ENCODE data around the gene CCNDBP1. TPM values are rescaled to one million over a fixed set of nuclear protein-coding genes. Genes with fewer than 3 reads are reported as not detected.

Gene CCNDBP1
- total and polyA plus RNA-seq, 2 of the 8 experiments (the other 6 are each of a cell fraction or from before 2014, with no cell fraction given) = 23.4 to 29.0 TPM

- H4K20me1 ChIP-seq (replicated peaks in 1 of 2; ENCODE audit: control insufficient read depth in 1 of 2, insufficient read depth in 2 of 2, low read length in 2 of 2) = no peaks in the 10 kb centered on the region
- no peaks in the 10 kb centered on the region for H3K27me3 ChIP-seq (replicated peaks in 1 of 4; ENCODE audit: control insufficient read depth in 3 of 4, extremely low read depth in 1 of 4, insufficient read depth in 3 of 4, low read length in 3 of 4)
- no peak overlapping the region for H4K8ac ChIP-seq (ENCODE audit: extremely low read depth, insufficient read depth, low read length)
- no peaks in the 10 kb centered on the region for H3K79me1 ChIP-seq (ENCODE audit: low read depth, low read length)
- no peak overlapping the region for H3K56ac ChIP-seq (replicated peaks; ENCODE audit: insufficient read length, low read depth, low read length)
- no peak overlapping the region for H3K23ac ChIP-seq (ENCODE audit: insufficient read length)
- H3K4me1 ChIP-seq (replicated peaks in 1 of 4; ENCODE audit: control insufficient read depth in 3 of 4, insufficient read depth in 4 of 4, low read length in 3 of 4) = peaks cover 0 to 5% (median 0%) of the 10 kb centered on the region in 4 experiments; a peak in 1 of 7 replicates
- no peak overlapping the region for H4K91ac ChIP-seq (replicated peaks; ENCODE audit: insufficient read length, low read length)
- ChIA-PET POLR2A (ENCODE audit: partially characterized antibody) (no interaction called here), CTCF (ENCODE audit: partially characterized antibody) (no interaction called here)
- H3K23me2 ChIP-seq (ENCODE audit: low read depth, low read length) = no peaks in the 10 kb centered on the region
- no peak overlapping the region for H2BK15ac ChIP-seq (ENCODE audit: low read length)
- no peak overlapping the region for H3K9ac ChIP-seq (replicated peaks in 1 of 4; ENCODE audit: extremely low read depth in 1 of 4, low read depth in 3 of 4, low read length in 3 of 4)
- no peak overlapping the region for H3K27ac ChIP-seq (ENCODE audit: low read depth, low read length)
- no peak overlapping the region for H3K4me2 ChIP-seq (ENCODE audit: insufficient read depth in 1 of 2, low read depth in 2 of 2, low read length in 2 of 2)
- no peak overlapping the region for H2AFZ ChIP-seq (ENCODE audit: low read length)
- no peak overlapping the region for H2AK5ac ChIP-seq (ENCODE audit: low read depth, low read length)
- no peak overlapping the region for H2BK12ac ChIP-seq (ENCODE audit: low read depth, low read length)
- H3K4ac ChIP-seq (replicated peaks; ENCODE audit: insufficient read length, low read depth, low read length) = no peak overlapping the region
- no peak overlapping the region for H4K5ac ChIP-seq (ENCODE audit: insufficient read length, low read depth, low read length)
- H3K18ac ChIP-seq (ENCODE audit: extremely low read depth, low read length) = no peak overlapping the region
- 81% methylated on average over 4 of the region's 4 CpGs; no CpG with 5 or more reads in 1 of the 2 experiments for WGBS, 2 experiments (ENCODE audit: extremely low coverage in 1 of 2, insufficient coverage in 1 of 2, insufficient read length in 1 of 2, insufficient replicate concordance in 2 of 2, low coverage in 1 of 2, low lambda C conversion rate in 2 of 2, missing lambda C conversion rate in 1 of 2)
- H3K9me3 ChIP-seq (ENCODE audit: insufficient read depth in 2 of 2, low read depth in 1 of 2, low read length in 1 of 2) = peaks cover 0 to 16% of the 10 kb centered on the region in 2 experiments; a peak in 3 of 4 replicates
- H3K36me3 ChIP-seq (ENCODE audit: control insufficient read depth in 2 of 4, insufficient read depth in 4 of 4, low read length in 3 of 4) = peaks cover 0 to 5% (median 2%) of the 10 kb centered on the region in 4 experiments; a peak in 2 of 8 replicates
- H2BK5ac ChIP-seq (ENCODE audit: low read depth, low read length) = no peak overlapping the region
- H2BK120ac ChIP-seq (replicated peaks; ENCODE audit: low read depth, low read length) = no peak overlapping the region
- no peak overlapping the region for H3K14ac ChIP-seq (ENCODE audit: insufficient read length)
- H3K79me2 ChIP-seq (ENCODE audit: control insufficient read depth in 1 of 2, insufficient read depth in 2 of 2, low read length in 2 of 2) = no peaks in the 10 kb centered on the region
- FAIRE-seq (no peak), DNase-seq (ENCODE audit: low read depth in 1 of 2, low spot score in 2 of 2) (no peak)
- H3K4me3 ChIP-seq (ENCODE audit: extremely low read depth in 1 of 4, insufficient read depth in 2 of 4, low read depth in 3 of 4, low read length in 4 of 4) = no peak overlapping the region
- no peak overlapping the region for H2BK20ac ChIP-seq (ENCODE audit: low read length)
- TF ChIP-seq SUZ12 (IDR thresholded peaks at IDR 0.05; ENCODE audit: low read length) = no peak
- TF ChIP-seq KDM1A (IDR thresholded peaks at IDR 0.05; ENCODE audit: borderline replicate concordance, low read length) = no peak
- TF ChIP-seq ASH2L (IDR thresholded peaks at IDR 0.05; ENCODE audit: low read length) = no peak
- no peak for TF ChIP-seq FOSL1 (IDR thresholded peaks at IDR 0.05; ENCODE audit: insufficient read depth, low read depth, low read length)
- no peak for TF ChIP-seq SP1 (IDR thresholded peaks at IDR 0.05; ENCODE audit: low read depth, low read length)
- no peak for TF ChIP-seq SAP30 (IDR thresholded peaks at IDR 0.05; ENCODE audit: insufficient read depth, insufficient replicate concordance, low read length)
- TF ChIP-seq EZH2 (IDR thresholded peaks at IDR 0.05; ENCODE audit: low read depth, low read length, severe bottlenecking) = no peak
- no peak for TF ChIP-seq RNF2 (IDR thresholded peaks at IDR 0.05; ENCODE audit: borderline replicate concordance, low read depth, low read length, missing control alignments, poor library complexity, severe bottlenecking)
- no peak for TF ChIP-seq TAF1 (IDR thresholded peaks at IDR 0.05; ENCODE audit: low read depth, low read length)
- TF ChIP-seq BRCA1 (IDR thresholded peaks at IDR 0.05; ENCODE audit: low read depth, low read length) = no peak
- TF ChIP-seq NRF1 (IDR thresholded peaks at IDR 0.05; ENCODE audit: low read depth, low read length) = no peak
- TF ChIP-seq CREB1 (IDR thresholded peaks at IDR 0.05) = no peak
- TF ChIP-seq SP2 (IDR thresholded peaks at IDR 0.05; ENCODE audit: low read length) = no peak
- TF ChIP-seq PHF8 (conservative IDR thresholded peaks at IDR 0.05; ENCODE audit: low read depth, low read length) = no peak
- TF ChIP-seq CHD2 (IDR thresholded peaks at IDR 0.05; ENCODE audit: low read length) = no peak
- TF ChIP-seq SP4 (IDR thresholded peaks at IDR 0.05; ENCODE audit: low read length) = no peak
These were observed 15.3 kb upstream of the CCNDBP1 start for GRCh38 chr15:43169888-43170287.

Data from H1 (cell line).